ENCODE results near the gene FOXI2.

FOXI2 gene

DNA sequence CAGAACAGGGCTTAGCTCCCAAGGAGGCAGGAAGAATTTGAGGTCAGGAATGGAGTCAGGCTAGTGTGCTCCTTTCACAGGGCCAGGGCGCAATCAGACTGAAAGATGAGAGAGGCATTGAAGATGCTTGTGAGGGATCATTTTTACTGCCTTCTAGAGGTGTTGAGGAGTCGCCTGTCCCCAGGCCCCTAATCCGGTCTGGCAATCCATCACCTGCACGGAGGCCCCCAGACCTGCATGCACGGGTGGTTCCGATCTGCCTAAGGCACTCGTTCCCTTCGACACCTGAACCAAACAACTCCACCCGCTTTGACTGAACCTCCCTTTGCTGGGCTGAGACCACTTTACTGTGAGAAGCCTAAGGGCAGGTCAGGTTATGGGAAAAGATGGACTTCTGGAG lies 8.0 kb downstream of the FOXI2 start:
- no peak for DNase-seq

DNA sequence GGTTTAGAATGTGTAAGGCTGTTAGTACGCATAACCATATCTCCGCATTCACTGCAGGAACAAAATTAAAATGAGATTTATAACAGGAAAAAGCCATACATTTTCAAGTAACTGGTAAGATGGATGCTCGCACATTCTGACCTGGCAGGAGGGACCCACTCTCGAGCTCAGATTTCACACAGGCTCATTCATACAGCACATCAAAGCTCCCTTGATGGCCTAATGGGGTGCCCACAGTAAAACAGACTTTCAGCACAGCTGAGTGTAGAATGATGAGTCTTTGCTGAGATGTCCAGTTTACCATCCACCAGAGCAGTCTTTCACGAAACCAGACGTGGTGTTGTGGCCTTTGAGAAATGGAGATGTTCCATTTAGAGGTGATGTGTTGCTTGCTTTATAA lies 8.9 kb downstream of the FOXI2 start:
- DNase-seq, result no peak

DNA sequence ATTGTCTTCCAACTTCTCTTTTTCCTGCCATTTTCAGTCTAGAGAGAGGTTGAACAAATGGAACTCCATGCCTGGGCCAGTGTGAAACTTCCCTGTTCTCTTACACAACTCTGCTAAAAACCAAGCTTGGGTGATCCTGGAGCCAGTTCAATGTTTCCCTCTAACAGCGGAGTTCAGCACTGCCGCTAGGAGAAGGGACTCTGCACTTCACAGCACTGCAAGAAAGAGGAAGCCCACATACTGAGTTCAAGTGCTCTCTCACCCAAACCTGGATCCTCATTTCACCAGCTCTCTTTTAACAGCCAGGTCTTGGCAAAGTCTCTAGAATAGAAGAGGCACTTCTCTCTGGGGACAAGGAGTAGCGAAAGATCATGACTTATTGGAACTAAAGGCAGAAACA lies 18.8 kb downstream of the FOXI2 start:
- DNase-seq, result no peak

GRCh38 chr10:127756264-127756663 lies 19.3 kb downstream of the FOXI2 start:
- DNase-seq, result no peak

- DNase-seq, result no peak
Measured at GRCh38 chr10:127757033-127757432, 20.0 kb downstream of the FOXI2 start.

DNA sequence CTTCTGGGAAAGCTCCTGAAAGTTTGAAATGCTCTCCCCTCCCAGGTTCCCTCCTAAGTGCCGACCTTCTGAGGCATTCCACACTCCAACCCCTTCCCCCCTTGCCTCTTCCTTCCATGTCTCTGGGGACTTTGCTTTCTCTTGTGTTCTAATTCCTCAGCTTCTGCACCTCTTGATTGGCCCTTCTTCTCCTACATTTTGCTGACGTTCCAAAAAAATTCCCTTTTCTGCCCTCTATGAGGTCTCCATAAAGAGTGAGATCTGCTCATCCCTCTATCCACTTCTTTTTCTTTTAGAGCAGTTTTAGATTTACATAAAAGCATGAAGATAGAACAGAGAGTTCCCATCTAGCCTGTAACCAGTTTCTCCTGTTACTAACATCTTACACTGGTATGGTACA lies 22.3 kb downstream of the FOXI2 start:
- no peak for DNase-seq

- no peak for DNase-seq
Measured at GRCh38 chr10:127762925-127763324, 25.9 kb downstream of the FOXI2 start.

GRCh38 chr10:127774766-127775559 lies 38.0 kb downstream of the FOXI2 start:
- no peak for DNase-seq

- no peak for DNase-seq
Measured at GRCh38 chr10:127776816-127777215, 39.8 kb downstream of the FOXI2 start.

DNA sequence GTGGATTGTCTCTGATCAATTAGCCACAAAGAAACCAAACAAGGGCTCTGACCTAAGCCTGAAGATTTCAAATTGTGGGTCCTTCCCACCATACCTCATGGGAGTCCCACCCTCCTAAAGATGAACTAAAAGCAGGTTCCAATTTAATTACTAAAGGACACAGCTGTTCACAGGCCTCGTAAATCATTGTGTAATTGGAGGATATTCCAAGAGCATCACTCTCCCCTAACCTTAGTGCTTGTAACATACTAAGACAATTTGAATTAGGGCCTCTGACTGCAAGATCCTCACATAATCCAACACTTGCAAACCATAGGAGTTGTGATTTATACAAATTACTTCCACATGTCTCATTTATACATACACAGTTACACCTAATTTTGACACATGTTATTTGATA lies 44.4 kb downstream of the FOXI2 start:
- DNase-seq, result no peak

DNA sequence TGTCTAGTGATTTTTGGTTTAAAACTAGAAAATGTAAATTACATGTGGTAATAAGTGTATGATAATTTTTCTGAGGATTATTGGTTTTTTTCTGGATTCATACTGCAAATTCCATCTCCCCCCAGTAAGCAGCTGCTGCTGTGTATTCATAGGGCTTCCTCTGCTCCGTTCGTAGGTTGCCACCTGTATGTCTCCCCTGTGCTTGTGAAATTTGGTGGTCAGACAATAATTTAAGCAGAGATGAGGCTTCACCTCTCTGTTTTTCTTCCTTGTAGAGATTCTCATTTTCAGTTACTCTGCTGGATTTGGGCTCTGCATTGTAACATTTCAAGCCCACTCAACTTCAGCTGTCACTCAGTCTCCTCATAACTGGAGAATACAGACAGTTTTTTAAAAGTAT lies 50.9 kb downstream of the FOXI2 start:
- DNase-seq, result no peak

- DNase-seq, result no peak
Measured at GRCh38 chr10:127790066-127790624, 53.2 kb downstream of the FOXI2 start.

All from activated CD8-positive, alpha-beta memory T cell treated with anti-CD3 and anti-CD28 coated beads for 24 hours (primary cell).